Superior temporal gyrus (tissue), 1 donor: ENCODE results near the gene RNF167.

Source experiments
- DNase-seq: peaks from one replicate; pipeline ENCODE4 v3.0.0-alpha.2; 2016; ENCODE audit errors: extremely low spot score

Gene RNF167

GRCh38 chr17:4938688-4939545 is 1.2 kb upstream of the RNF167 start:
- DNase-seq = no peak

DNA sequence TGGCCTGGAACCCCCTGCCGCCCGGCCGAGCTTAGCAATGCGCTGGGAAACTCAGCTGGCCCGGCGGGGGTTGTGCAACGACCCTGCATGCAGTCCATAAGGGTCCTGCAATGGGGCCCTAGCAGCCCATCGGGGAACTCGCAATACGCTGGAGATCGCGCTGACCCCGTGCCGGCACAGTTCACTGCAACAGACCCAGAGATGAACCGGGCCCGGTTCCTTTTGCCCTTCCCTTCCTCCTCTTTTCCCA is 597 bp upstream of the RNF167 start:
- DNase-seq = peak; percentile 19

DNA sequence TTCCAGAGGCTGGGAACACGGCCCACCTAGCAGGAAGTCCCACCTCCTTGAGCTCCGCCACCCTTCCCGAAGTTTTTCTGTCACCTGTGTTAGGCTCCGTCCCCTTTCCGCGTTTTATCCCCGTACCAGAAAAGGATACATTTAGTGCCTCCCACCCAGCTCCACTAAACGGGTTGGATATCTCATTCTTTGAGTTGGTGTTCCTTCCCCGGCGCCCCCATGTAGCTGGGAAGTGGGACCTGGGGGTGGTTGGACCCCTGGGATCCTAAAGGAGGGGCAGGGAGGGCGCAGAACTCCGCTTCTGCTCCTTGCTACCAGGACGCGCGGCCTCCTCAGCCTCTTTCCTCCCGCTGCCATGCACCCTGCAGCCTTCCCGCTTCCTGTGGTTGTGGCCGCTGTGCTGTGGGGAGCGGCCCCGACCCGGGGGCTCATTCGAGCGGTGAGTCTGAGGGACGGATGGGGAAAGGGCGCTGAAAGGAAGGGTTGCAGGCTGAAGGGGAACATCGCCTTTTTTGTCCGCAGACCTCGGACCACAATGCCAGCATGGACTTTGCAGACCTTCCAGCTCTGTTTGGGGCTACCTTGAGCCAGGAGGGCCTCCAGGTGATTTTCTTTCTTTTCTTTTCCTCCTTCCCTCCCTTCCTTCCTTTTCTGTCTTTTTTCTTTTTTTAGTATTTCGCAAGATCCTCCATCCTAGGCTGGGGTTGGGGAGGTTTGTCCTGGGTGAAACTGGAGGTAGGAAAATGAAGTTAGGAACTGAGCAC is 669 bp downstream of the RNF167 start:
- no peak for DNase-seq

- no peak for DNase-seq
Observed at GRCh38 chr17:4941319-4941610, 1.2 kb downstream of the RNF167 start.

DNA sequence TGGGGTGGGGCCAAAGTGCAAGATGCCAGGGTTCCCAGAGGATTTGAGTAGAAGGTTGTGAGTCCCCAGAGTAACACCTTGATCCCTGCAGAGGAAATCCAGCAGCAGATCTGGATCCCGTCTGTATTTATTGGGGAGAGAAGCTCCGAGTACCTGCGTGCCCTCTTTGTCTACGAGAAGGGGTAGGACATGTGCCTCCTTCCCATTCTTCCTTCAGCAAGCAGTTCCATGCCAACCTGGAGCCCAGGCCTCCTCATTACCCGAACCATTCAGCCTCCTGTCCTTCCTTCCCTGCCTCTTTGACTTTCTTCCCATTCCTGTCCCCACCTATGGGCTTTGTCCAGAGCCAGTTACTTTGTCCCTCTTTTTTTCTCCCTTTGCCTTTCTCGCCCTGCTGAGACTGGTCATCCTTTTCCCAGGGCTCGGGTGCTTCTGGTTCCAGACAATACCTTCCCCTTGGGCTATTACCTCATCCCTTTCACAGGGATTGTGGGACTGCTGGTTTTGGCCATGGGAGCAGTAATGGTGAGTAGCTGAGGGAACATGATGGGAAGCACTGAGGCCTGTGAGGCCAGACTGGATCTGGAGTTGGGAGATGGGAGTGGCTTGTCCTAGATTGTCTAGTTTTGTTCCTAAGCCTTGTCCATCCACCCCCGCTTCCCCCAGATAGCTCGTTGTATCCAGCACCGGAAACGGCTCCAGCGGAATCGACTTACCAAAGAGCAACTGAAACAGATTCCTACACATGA is 2.9 kb downstream of the RNF167 start:
- no peak for DNase-seq

- no peak for DNase-seq
Observed at GRCh38 chr17:4944163-4944553, 4.1 kb downstream of the RNF167 start.

GRCh38 chr17:4944554-4945175 is 4.6 kb downstream of the RNF167 start:
- DNase-seq = no peak

DNA sequence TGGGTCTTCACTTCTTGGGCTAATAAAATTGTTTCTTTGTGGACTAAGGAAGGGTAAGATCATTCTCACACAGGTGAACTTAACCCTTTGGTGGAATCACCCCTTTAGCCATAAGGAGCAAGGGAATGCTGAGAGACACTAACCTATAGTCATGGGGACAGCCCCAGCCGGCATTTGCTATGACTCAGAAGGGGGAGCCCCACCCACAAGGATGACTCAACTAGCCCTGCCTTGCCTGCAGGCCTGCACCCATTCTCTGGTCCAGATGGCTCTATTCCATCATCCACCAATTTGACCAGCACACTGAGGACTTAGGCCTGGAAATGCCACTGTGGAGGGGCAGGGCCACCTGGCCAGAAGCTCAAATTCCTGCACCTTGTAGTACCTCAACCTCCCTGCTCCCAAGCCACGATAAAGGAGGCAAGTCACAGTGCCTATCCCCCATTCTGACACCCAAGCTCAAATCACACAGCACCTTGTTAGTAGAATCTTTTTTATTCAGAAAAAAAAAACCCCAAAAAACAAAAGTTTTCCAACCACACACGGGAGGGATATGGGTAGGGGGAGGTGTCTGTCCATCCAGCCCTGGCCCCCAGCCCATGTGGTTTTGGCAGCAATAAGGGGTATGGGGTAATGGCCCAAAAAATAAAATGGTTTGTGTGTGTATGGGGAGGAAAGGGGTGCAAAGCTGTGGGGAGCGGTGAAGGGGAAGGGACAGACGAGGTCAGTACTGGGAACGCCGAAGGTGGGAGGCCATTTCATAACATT is 5.3 kb downstream of the RNF167 start:
- DNase-seq = peak; percentile 48

DNA sequence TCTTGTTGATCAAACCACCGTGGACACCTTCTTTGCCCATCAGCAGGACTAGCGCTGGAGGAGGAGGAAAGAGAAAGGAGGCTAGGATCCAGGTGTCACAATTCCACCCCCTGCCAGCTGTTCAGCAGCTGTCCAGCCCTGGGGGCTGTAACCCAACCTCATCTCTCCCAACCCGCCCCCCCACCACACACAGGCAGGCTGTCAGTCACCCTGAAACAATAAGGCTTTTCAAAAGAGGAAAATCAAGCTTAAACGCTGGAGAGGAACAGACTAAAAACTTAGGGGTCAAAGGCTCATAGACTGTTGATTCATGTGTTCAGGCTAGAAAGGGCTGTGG is 5.8 kb downstream of the RNF167 start:
- DNase-seq = no peak

- no peak for DNase-seq
Observed at GRCh38 chr17:4946312-4946976, 6.4 kb downstream of the RNF167 start.

DNA sequence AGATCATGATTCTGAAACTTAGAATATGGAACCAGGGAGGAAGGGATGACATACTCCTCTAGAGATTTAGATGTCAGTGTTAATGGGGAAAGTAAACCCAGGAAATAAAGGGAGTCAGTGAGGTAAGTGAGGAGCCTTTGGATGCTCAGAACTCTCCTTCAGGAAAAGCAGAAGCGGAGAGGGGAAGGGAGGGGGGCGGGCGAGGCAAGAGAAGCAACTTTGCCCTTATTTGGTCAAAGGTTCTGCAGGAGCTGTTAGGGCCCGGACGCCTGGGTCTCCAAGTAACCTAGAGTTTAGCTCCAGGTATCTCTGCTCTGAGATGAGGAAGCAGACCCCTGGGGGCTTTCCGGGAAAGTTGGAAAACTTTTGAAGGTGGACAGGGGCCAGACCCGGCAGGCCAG is 6.9 kb downstream of the RNF167 start:
- no peak for DNase-seq

- DNase-seq = no peak
Observed at GRCh38 chr17:4947411-4948165, 7.5 kb downstream of the RNF167 start.

- peak; percentile 70 for DNase-seq
Observed at GRCh38 chr17:4948166-4948930, 8.3 kb downstream of the RNF167 start, which contains the start of gene PFN1. Gene PFN1 (minus strand): TSS chr17:4948530. CDS start chr17:4948394, 136 bp downstream.

GRCh38 chr17:4948931-4949320 is 8.9 kb downstream of the RNF167 start:
- DNase-seq = peak; percentile 83

- DNase-seq = no peak
Observed at GRCh38 chr17:4949321-4950074, 9.4 kb downstream of the RNF167 start.

DNA sequence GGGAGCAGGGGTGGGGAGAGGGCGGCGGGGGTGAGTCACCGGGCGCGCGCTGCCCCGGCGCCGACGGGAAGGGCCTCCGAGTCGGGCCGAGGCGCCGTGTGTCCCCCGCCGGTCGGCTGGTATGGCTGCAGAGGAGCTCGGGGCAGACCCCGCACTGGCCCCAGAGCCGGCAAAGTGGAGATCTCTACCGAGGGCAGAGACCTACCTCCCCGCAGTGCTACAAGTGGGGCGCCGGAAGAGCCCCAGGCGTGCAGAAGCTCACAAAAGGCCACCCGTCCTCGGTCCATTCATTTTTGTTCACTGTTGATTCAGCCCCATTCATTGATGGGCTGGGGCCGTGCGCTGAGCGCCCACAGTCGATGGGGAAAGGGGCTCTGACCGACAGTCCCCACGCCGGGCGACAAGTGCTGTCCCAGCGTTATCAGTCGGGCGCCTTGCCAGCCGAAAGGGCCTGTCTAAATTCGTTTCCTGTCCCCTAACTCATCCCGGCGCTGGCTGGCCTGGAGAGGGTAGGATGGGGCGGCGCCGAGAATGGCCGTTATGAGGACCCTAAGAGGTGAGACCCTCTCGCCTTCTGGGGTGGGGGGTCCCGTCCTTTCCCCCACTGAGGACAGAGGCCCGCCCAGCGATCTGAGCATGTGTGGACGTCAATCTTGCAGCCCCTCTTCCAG is 10.1 kb downstream of the RNF167 start:
- DNase-seq = no peak

DNA sequence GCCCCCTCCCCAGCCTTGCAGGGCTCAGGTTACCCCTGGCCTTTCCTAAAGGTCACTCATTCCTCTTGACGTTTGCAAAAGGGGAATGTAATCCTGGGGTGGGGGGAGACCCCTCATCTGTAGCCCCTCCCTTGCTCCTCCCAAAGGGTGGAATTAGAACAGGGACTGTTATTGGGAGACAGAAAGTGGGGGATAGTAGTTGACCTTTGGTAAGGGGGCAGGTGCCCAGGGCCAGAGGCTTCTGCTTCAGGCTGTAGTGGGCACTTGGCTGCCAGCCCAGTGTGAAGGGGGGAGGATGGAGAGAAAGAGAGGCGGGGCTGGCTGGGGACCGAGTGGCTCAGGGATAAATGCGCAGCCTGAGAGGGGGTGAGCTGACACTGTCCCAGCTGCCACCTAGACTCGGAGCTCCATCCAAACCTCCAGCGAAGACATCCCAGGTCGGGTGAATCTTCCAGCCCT is 10.7 kb downstream of the RNF167 start, which contains the start of gene ENO3:
TSS of gene ENO3 (plus strand) at position 374 of the 459 bp plus-strand sequence. CDS start 711 bp downstream, outside the sequence.
- no peak for DNase-seq

- no peak for DNase-seq
Observed at GRCh38 chr17:4951486-4951885, 11.4 kb downstream of the RNF167 start.
